DOHH2 (cell line): ENCODE results near the gene POU2AF3.

Experiments used
- H3F3A ChIP-seq: fragments of 200-600 bp; sonication (generic), shearing (Covaris generic); 2 replicates; pipeline ENCODE4 v1.6.0; 2016; ENCODE audit warnings: antibody characterized with exemption, mild to moderate bottlenecking; ENCODE audit not compliant: control insufficient read depth, insufficient read depth
- H3K27ac ChIP-seq: fragments of 200-600 bp; sonication (generic); 2 replicates; pipeline ENCODE4 v1.5.1; 2014; ENCODE audit warnings: low read depth, mild to moderate bottlenecking, low read length, moderate library complexity
- H3K27me3 ChIP-seq: fragments of 200-600 bp; sonication (generic); 2 replicates; pipeline ENCODE4 v1.6.1; 2014; ENCODE audit warnings: mild to moderate bottlenecking, low read length, mixed read lengths; ENCODE audit not compliant: control insufficient read depth
- H3K36me3 ChIP-seq: fragments of 200-600 bp; sonication (generic); 2 replicates; pipeline ENCODE4 v1.6.1; 2014; ENCODE audit warnings: mild to moderate bottlenecking, low read length, moderate library complexity, mixed read lengths; ENCODE audit not compliant: control insufficient read depth
- H3K4me1 ChIP-seq: fragments of 200-600 bp; sonication (generic); 2 replicates; pipeline ENCODE4 v1.6.1; 2014; ENCODE audit warnings: mild to moderate bottlenecking, low read length, mixed read lengths; ENCODE audit not compliant: control insufficient read depth
- H3K4me2 ChIP-seq: fragments of 200-600 bp; sonication (generic); 2 replicates; pipeline ENCODE4 v1.6.0; 2014; ENCODE audit warnings: mild to moderate bottlenecking, low read length, moderate library complexity
- H3K4me3 ChIP-seq: fragments of 200-600 bp; sonication (generic); 2 replicates; pipeline ENCODE4 v1.5.1; 2014; ENCODE audit warnings: mild to moderate bottlenecking, low read length, mixed read lengths
- H3K79me2 ChIP-seq: fragments of 200-600 bp; sonication (generic); 2 replicates; pipeline ENCODE4 v1.6.1; 2014; ENCODE audit warnings: mild to moderate bottlenecking, low read length, mixed read lengths; ENCODE audit not compliant: control insufficient read depth
- H3K9me2 ChIP-seq: fragments of 200-600 bp; sonication (generic); replicated peaks from 2 replicates; pipeline ENCODE4 v1.6.1; 2014; ENCODE audit warnings: mild to moderate bottlenecking, low read length, mixed read lengths; ENCODE audit not compliant: control insufficient read depth
- H3K9me3 ChIP-seq: fragments of 200-600 bp; sonication (generic); 2 replicates; pipeline ENCODE4 v1.6.1; 2014; ENCODE audit warnings: antibody characterized with exemption, low read length, mixed read lengths; ENCODE audit not compliant: control insufficient read depth, insufficient read depth
- H4K20me1 ChIP-seq: fragments of 200-600 bp; sonication (generic); 2 replicates; pipeline ENCODE4 v1.6.0; 2014; ENCODE audit warnings: low read depth, mild to moderate bottlenecking, antibody characterized with exemption, low read length, moderate library complexity; ENCODE audit not compliant: control insufficient read depth, insufficient read depth
- EZH2phosphoT487 ChIP-seq: fragments of 200-600 bp; sonication (generic); IDR thresholded peaks from 2 replicates; pipeline ENCODE4 v1.6.1; 2017; ENCODE audit warnings: borderline replicate concordance, mild to moderate bottlenecking, antibody characterized with exemption, low read length, moderate library complexity, mixed read lengths
- TF ChIP-seq, protein P1 (sequence below): fragments of 200-600 bp; sonication (generic); IDR thresholded peaks from one replicate; pipeline ENCODE4 v1.5.1; 2014; ENCODE audit warnings: antibody characterized with exemption, mild to moderate bottlenecking, low read depth, low read length; ENCODE audit not compliant: poor library complexity, severe bottlenecking

POU2AF3 gene

DNA sequence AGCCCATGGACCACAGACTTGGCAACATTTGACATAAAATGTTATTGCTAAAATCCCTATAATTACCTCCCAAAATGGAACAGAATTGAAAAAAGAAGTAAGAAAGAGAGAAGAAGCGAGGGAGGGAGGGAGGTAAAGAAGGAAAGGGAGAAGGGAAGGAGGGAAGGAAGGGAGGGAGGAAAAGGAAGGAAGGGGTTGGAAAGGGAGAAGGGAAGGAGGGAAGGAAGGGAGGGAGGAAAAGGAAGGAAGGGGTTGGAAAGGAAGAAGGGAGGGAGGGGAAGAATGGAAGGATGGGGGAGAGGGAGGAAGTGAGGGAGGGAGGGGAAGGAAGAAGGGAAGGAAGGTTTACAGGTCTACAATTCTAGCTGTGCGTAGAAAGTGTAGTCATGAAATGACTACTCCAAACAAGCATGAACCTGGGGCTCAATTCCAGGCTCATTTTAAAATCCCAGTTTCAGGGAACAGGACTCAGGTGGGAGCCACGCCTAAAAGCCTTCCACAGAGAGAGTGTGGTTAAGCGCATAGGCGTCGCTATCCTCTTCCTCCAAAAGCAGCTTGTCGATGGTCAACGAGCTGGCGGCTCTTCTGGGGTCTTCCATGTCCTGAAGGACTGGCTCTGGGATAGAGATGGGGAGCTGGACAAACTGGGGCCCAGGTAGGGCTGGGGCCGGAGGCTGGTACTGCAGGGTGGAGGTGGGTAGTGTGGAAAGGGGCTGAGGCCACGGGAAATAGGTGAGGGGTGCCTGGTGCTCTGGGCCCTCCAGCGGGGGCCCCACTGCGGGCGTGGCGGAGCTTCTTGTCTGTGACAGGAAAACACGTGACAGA lies 55.6 kb downstream of the POU2AF3 start:
- Histone ChIP-seq H3K9me2 (no peaks in the 10 kb centered on the region), H3K27me3 (no peaks in the 10 kb centered on the region), H4K20me1 (peaks cover 24% of the 10 kb centered on the region; the same call in 1 of the 2 replicates), H3K36me3 (peaks cover 82% of the 10 kb centered on the region), H3F3A (peaks cover 57% of the 10 kb centered on the region), H3K27ac (no peak overlapping the region), H3K4me1 (peaks cover 95% of the 10 kb centered on the region), H3K4me2 (no peak overlapping the region), H3K79me2 (peaks cover 9% of the 10 kb centered on the region), H3K9me3 (no peaks in the 10 kb centered on the region), H3K4me3 (no peak overlapping the region)
- TF ChIP-seq, protein P1, sequence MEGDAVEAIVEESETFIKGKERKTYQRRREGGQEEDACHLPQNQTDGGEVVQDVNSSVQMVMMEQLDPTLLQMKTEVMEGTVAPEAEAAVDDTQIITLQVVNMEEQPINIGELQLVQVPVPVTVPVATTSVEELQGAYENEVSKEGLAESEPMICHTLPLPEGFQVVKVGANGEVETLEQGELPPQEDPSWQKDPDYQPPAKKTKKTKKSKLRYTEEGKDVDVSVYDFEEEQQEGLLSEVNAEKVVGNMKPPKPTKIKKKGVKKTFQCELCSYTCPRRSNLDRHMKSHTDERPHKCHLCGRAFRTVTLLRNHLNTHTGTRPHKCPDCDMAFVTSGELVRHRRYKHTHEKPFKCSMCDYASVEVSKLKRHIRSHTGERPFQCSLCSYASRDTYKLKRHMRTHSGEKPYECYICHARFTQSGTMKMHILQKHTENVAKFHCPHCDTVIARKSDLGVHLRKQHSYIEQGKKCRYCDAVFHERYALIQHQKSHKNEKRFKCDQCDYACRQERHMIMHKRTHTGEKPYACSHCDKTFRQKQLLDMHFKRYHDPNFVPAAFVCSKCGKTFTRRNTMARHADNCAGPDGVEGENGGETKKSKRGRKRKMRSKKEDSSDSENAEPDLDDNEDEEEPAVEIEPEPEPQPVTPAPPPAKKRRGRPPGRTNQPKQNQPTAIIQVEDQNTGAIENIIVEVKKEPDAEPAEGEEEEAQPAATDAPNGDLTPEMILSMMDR: no peak
- no peak for TF ChIP-seq EZH2phosphoT487

DNA sequence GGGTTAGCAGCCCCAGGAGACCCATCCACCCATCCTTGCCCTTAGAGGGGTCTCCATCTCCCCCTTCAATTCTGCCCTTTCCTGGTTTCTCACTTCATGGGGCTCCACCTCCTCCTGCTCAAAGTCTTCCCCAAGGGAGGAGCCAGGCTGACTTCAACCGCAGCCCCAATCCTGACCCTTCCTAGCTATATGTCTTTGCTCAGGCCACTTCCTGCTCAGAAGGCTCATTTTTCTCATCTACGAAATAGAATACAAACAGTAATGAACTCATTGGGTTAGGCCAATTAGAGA lies 56.2 kb downstream of the POU2AF3 start:
- Histone ChIP-seq H4K20me1 (peaks cover 29% of the 10 kb centered on the region; the same call in 1 of the 2 replicates), H3K9me3 (no peaks in the 10 kb centered on the region), H3K4me3 (no peak overlapping the region), H3K79me2 (peaks cover 15% of the 10 kb centered on the region), H3F3A (peaks cover 59% of the 10 kb centered on the region), H3K4me2 (no peak overlapping the region), H3K27ac (no peak overlapping the region), H3K4me1 (peaks cover 96% of the 10 kb centered on the region), H3K27me3 (no peaks in the 10 kb centered on the region), H3K36me3 (peaks cover 87% of the 10 kb centered on the region), H3K9me2 (no peaks in the 10 kb centered on the region)
- TF ChIP-seq EZH2phosphoT487: no peak
- TF ChIP-seq, protein P1: no peak

DNA sequence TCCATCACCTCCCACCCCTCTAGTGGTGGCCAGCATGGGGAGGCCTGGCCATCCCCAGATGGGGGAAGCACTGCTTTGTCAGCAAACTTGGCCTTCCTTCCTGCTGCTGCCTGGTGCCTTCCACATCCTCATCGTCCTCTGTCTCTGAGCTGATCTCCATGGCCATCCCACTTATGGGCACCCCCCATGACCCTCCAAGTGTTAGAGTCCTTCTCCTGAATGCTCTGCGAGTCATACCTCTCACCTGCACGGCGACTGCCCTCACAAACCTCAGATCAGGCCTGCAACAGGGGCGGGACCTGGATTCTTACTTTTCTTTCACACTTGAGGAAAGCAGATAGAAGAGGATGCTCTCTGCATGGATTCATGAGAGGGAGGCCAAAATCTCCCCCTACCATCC lies 56.8 kb downstream of the POU2AF3 start:
- peaks cover 20% of the 10 kb centered on the region for H3K79me2 ChIP-seq
- H4K20me1 ChIP-seq: peaks cover 35% of the 10 kb centered on the region; the same call in 1 of the 2 replicates
- H3K4me1 ChIP-seq: peaks cover 97% of the 10 kb centered on the region
- H3K9me3 ChIP-seq: no peaks in the 10 kb centered on the region
- H3K4me3 ChIP-seq: no peak overlapping the region
- no peaks in the 10 kb centered on the region for H3K9me2 ChIP-seq
- peaks cover 93% of the 10 kb centered on the region for H3K36me3 ChIP-seq
- no peak overlapping the region for H3K4me2 ChIP-seq
- H3K27ac ChIP-seq: no peak overlapping the region
- no peak for TF ChIP-seq EZH2phosphoT487
- TF ChIP-seq, protein P1: no peak
- peaks cover 56% of the 10 kb centered on the region for H3F3A ChIP-seq
- H3K27me3 ChIP-seq: no peaks in the 10 kb centered on the region
